ENCODE data around the gene NTM.
"Not testable (repeated sequence)": the region's sequence is repeated elsewhere in the genome, so short reads cannot be mapped to it uniquely, and the experiment has no call there.

NTM gene

GRCh38 chr11:131478341-131478740, 107.9 kb downstream of the NTM start:
- Histone ChIP-seq H3K27ac (ENCODE audit: low read length) (no peak overlapping the region), H3K9me3 (ENCODE audit: control insufficient read depth in 2 of 2, low read length in 2 of 2) (no peaks in the 10 kb centered on the region), H3K27me3 (ENCODE audit: control insufficient read depth in 1 of 2, insufficient read depth in 2 of 2, low read length in 2 of 2) (no peaks in the 10 kb centered on the region), H3K36me3 (ENCODE audit: control insufficient read depth in 2 of 2, insufficient read depth in 2 of 2, low read length in 2 of 2) (no peaks in the 10 kb centered on the region), H3K9ac (ENCODE audit: low read length in 2 of 2) (no peak overlapping the region), H3K4me1 (ENCODE audit: control insufficient read depth, insufficient read depth, low read length) (no peaks in the 10 kb centered on the region), H3K4me3 (ENCODE audit: low read length in 2 of 2) (no peak overlapping the region)

GRCh38 chr11:131481303-131481702, 110.9 kb downstream of the NTM start:
- H3K9ac ChIP-seq (ENCODE audit: low read length in 2 of 2), result no peak overlapping the region
- no peak overlapping the region for H3K27ac ChIP-seq (ENCODE audit: low read length)
- no peaks in the 10 kb centered on the region for H3K4me1 ChIP-seq (ENCODE audit: control insufficient read depth, insufficient read depth, low read length)

GRCh38 chr11:131481971-131482370, 111.6 kb downstream of the NTM start:
- H3K27me3 ChIP-seq (ENCODE audit: control insufficient read depth in 1 of 2, insufficient read depth in 2 of 2, low read length in 2 of 2), result no peaks in the 10 kb centered on the region
- no peaks in the 10 kb centered on the region for H3K9me3 ChIP-seq (ENCODE audit: control insufficient read depth in 2 of 2, low read length in 2 of 2)
- no peaks in the 10 kb centered on the region for H3K36me3 ChIP-seq (ENCODE audit: control insufficient read depth in 2 of 2, insufficient read depth in 2 of 2, low read length in 2 of 2)
- H3K4me1 ChIP-seq (ENCODE audit: control insufficient read depth, insufficient read depth, low read length), result no peaks in the 10 kb centered on the region
- H3K4me3 ChIP-seq (ENCODE audit: low read length in 2 of 2), result no peak overlapping the region
- H3K9ac ChIP-seq (ENCODE audit: low read length in 2 of 2), result no peak overlapping the region
- H3K27ac ChIP-seq (ENCODE audit: low read length), result no peak overlapping the region

More at GRCh38 chr11:131481303-131481702, 110.9 kb downstream of the NTM start:
- Histone ChIP-seq H3K4me3 (ENCODE audit: low read length in 2 of 2) (no peak overlapping the region), H3K9me3 (ENCODE audit: control insufficient read depth in 2 of 2, low read length in 2 of 2) (no peaks in the 10 kb centered on the region), H3K27me3 (ENCODE audit: control insufficient read depth in 1 of 2, insufficient read depth in 2 of 2, low read length in 2 of 2) (no peaks in the 10 kb centered on the region), H3K36me3 (ENCODE audit: control insufficient read depth in 2 of 2, insufficient read depth in 2 of 2, low read length in 2 of 2) (no peaks in the 10 kb centered on the region)

GRCh38 chr11:131483453-131483852, 113.0 kb downstream of the NTM start:
- Histone ChIP-seq H3K27me3 (ENCODE audit: control insufficient read depth in 1 of 2, insufficient read depth in 2 of 2, low read length in 2 of 2) (no peaks in the 10 kb centered on the region), H3K4me1 (ENCODE audit: control insufficient read depth, insufficient read depth, low read length) (peaks cover 9% of the 10 kb centered on the region), H3K9ac (ENCODE audit: low read length in 2 of 2) (no peak overlapping the region), H3K27ac (ENCODE audit: low read length) (no peak overlapping the region), H3K4me3 (ENCODE audit: low read length in 2 of 2) (no peak overlapping the region), H3K36me3 (ENCODE audit: control insufficient read depth in 2 of 2, insufficient read depth in 2 of 2, low read length in 2 of 2) (no peaks in the 10 kb centered on the region), H3K9me3 (ENCODE audit: control insufficient read depth in 2 of 2, low read length in 2 of 2) (no peaks in the 10 kb centered on the region)

- Histone ChIP-seq H3K4me1 (ENCODE audit: control insufficient read depth, insufficient read depth, low read length) (peaks cover 9% of the 10 kb centered on the region), H3K4me3 (ENCODE audit: low read length in 2 of 2) (no peak overlapping the region), H3K9me3 (ENCODE audit: control insufficient read depth in 2 of 2, low read length in 2 of 2) (no peaks in the 10 kb centered on the region), H3K27ac (ENCODE audit: low read length) (no peak overlapping the region), H3K27me3 (ENCODE audit: control insufficient read depth in 1 of 2, insufficient read depth in 2 of 2, low read length in 2 of 2) (no peaks in the 10 kb centered on the region), H3K36me3 (ENCODE audit: control insufficient read depth in 2 of 2, insufficient read depth in 2 of 2, low read length in 2 of 2) (no peaks in the 10 kb centered on the region), H3K9ac (ENCODE audit: low read length in 2 of 2) (no peak overlapping the region)
Measured at GRCh38 chr11:131483877-131484276, 113.5 kb downstream of the NTM start.

GRCh38 chr11:131486100-131486499, 115.7 kb downstream of the NTM start:
- H3K27ac ChIP-seq (ENCODE audit: low read length), result no peak overlapping the region
- H3K36me3 ChIP-seq (ENCODE audit: control insufficient read depth in 2 of 2, insufficient read depth in 2 of 2, low read length in 2 of 2), result no peaks in the 10 kb centered on the region

GRCh38 chr11:131486937-131487635, 116.7 kb downstream of the NTM start:
- H3K27ac ChIP-seq (ENCODE audit: low read length), result no peak overlapping the region
- H3K4me3 ChIP-seq (ENCODE audit: low read length in 2 of 2), result no peak overlapping the region
- peaks cover 9% of the 10 kb centered on the region for H3K4me1 ChIP-seq (ENCODE audit: control insufficient read depth, insufficient read depth, low read length)
- H3K36me3 ChIP-seq (ENCODE audit: control insufficient read depth in 2 of 2, insufficient read depth in 2 of 2, low read length in 2 of 2), result no peaks in the 10 kb centered on the region
- H3K27me3 ChIP-seq (ENCODE audit: control insufficient read depth in 1 of 2, insufficient read depth in 2 of 2, low read length in 2 of 2), result no peaks in the 10 kb centered on the region
- H3K9me3 ChIP-seq (ENCODE audit: control insufficient read depth in 2 of 2, low read length in 2 of 2), result no peaks in the 10 kb centered on the region
- no peak overlapping the region for H3K9ac ChIP-seq (ENCODE audit: low read length in 2 of 2)

More at GRCh38 chr11:131486100-131486499, 115.7 kb downstream of the NTM start:
- no peak overlapping the region for H3K9ac ChIP-seq (ENCODE audit: low read length in 2 of 2)
- no peak overlapping the region for H3K4me3 ChIP-seq (ENCODE audit: low read length in 2 of 2)
- H3K9me3 ChIP-seq (ENCODE audit: control insufficient read depth in 2 of 2, low read length in 2 of 2), result no peaks in the 10 kb centered on the region
- peaks cover 9% of the 10 kb centered on the region for H3K4me1 ChIP-seq (ENCODE audit: control insufficient read depth, insufficient read depth, low read length)
- no peaks in the 10 kb centered on the region for H3K27me3 ChIP-seq (ENCODE audit: control insufficient read depth in 1 of 2, insufficient read depth in 2 of 2, low read length in 2 of 2)

GRCh38 chr11:131488238-131488637, 117.8 kb downstream of the NTM start:
- Histone ChIP-seq H3K9ac (ENCODE audit: low read length in 2 of 2) (no peak overlapping the region), H3K36me3 (ENCODE audit: control insufficient read depth in 2 of 2, insufficient read depth in 2 of 2, low read length in 2 of 2) (no peaks in the 10 kb centered on the region), H3K4me3 (ENCODE audit: low read length in 2 of 2) (no peak overlapping the region), H3K27me3 (ENCODE audit: control insufficient read depth in 1 of 2, insufficient read depth in 2 of 2, low read length in 2 of 2) (no peaks in the 10 kb centered on the region), H3K9me3 (ENCODE audit: control insufficient read depth in 2 of 2, low read length in 2 of 2) (no peaks in the 10 kb centered on the region), H3K27ac (ENCODE audit: low read length) (peak overlapping the region; percentile 11), H3K4me1 (ENCODE audit: control insufficient read depth, insufficient read depth, low read length) (peaks cover 9% of the 10 kb centered on the region)

- no peak overlapping the region for H3K4me3 ChIP-seq (ENCODE audit: low read length in 2 of 2)
- H3K36me3 ChIP-seq (ENCODE audit: control insufficient read depth in 2 of 2, insufficient read depth in 2 of 2, low read length in 2 of 2), result no peaks in the 10 kb centered on the region
Measured at GRCh38 chr11:131491503-131491902, 121.1 kb downstream of the NTM start.

GRCh38 chr11:131495423-131495822, 125.0 kb downstream of the NTM start:
- Histone ChIP-seq H3K9me3 (ENCODE audit: control insufficient read depth in 2 of 2, low read length in 2 of 2) (no peaks in the 10 kb centered on the region), H3K4me1 (ENCODE audit: control insufficient read depth, insufficient read depth, low read length) (peaks cover 10% of the 10 kb centered on the region), H3K27ac (ENCODE audit: low read length) (no peak overlapping the region), H3K4me3 (ENCODE audit: low read length in 2 of 2) (no peak overlapping the region), H3K36me3 (ENCODE audit: control insufficient read depth in 2 of 2, insufficient read depth in 2 of 2, low read length in 2 of 2) (no peaks in the 10 kb centered on the region), H3K9ac (ENCODE audit: low read length in 2 of 2) (no peak overlapping the region), H3K27me3 (ENCODE audit: control insufficient read depth in 1 of 2, insufficient read depth in 2 of 2, low read length in 2 of 2) (no peaks in the 10 kb centered on the region)

More at GRCh38 chr11:131491503-131491902, 121.1 kb downstream of the NTM start:
- Histone ChIP-seq H3K9me3 (ENCODE audit: control insufficient read depth in 2 of 2, low read length in 2 of 2) (no peaks in the 10 kb centered on the region), H3K27ac (ENCODE audit: low read length) (no peak overlapping the region), H3K9ac (ENCODE audit: low read length in 2 of 2) (no peak overlapping the region), H3K27me3 (ENCODE audit: control insufficient read depth in 1 of 2, insufficient read depth in 2 of 2, low read length in 2 of 2) (no peaks in the 10 kb centered on the region), H3K4me1 (ENCODE audit: control insufficient read depth, insufficient read depth, low read length) (peaks cover 19% of the 10 kb centered on the region)

GRCh38 chr11:131497686-131498085, 127.3 kb downstream of the NTM start:
- not testable (repeated sequence) for H3K4me3 ChIP-seq (ENCODE audit: low read length in 2 of 2); H3K36me3 ChIP-seq (ENCODE audit: control insufficient read depth in 2 of 2, insufficient read depth in 2 of 2, low read length in 2 of 2); H3K27ac ChIP-seq (ENCODE audit: low read length); H3K27me3 ChIP-seq (ENCODE audit: control insufficient read depth in 1 of 2, insufficient read depth in 2 of 2, low read length in 2 of 2); H3K4me1 ChIP-seq (ENCODE audit: control insufficient read depth, insufficient read depth, low read length); H3K9me3 ChIP-seq (ENCODE audit: control insufficient read depth in 2 of 2, low read length in 2 of 2); H3K9ac ChIP-seq (ENCODE audit: low read length in 2 of 2)
